Epidermal melanocyte (primary cell): ENCODE results near the gene GLB1L2.

Experiments
- DNase-seq: peaks from one replicate; pipeline ENCODE4 v3.0.0; 2011; ENCODE audit warnings: low spot score; ENCODE audit not compliant: insufficient read length

Gene GLB1L2

DNA sequence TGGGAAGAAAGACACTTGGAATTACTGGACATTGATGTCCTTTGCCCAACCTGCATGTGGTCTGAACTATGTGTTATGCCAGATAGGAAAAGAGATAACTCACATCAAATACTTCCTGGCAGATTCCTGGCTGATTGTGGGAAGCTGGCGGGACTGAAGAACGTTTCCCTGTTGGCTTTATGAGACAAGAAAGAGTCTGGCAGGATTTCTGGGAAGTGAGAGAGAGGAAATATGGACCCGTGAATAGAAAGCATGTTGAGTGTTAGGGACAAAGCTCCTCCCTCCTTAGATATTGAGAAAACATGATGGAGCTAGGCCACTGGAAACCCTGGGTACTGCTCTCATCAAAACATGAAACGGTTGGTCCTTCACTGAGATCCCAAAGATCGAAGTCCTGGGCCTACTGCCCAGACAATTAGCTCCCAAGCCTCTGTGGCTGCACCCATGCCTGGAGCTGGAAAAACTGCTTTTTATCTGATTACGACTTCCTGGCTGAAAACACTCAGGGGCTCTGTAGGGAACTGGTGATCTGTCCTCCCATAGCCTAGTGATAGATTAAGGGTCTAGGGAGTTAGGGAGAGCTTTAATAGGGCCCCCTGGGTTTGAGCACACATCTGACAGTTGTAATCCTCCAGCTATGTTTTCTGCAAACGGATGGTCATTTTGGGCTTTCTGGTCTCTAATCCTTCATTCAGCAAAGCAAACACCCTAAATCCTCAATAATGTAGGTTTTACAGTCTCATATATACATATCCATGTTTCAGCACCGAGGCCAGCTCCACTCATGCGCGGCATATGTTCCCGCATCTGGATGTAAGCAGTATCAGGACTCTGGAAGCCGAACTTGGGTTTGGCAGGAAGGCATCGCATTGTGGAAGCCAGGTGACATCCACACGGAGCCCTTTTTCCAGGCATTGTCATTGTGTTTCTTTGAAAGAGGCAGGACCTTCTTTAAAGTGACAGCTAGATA, 86.4 kb downstream of the GLB1L2 start:
- DNase-seq, result no peak

DNA sequence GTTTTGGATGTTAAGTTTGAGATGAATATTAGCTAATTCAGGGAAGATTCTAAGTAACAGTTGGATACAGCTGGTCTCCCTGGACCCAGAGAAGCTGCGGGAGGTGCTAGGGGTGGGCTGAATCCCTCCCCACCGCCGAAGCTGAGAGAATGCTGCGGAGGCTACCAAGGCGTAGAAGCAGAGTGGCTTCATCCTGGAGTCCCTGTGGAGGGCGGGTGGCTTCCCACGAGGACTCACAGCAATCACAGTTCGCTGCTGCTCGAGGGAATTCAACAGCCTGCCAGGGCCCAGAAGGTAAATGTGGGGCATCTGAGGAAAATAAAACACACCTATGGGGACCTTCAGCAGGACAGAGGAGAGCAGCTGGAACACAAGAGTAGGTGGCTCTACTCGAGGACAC, 91.3 kb downstream of the GLB1L2 start:
- no peak for DNase-seq

DNA sequence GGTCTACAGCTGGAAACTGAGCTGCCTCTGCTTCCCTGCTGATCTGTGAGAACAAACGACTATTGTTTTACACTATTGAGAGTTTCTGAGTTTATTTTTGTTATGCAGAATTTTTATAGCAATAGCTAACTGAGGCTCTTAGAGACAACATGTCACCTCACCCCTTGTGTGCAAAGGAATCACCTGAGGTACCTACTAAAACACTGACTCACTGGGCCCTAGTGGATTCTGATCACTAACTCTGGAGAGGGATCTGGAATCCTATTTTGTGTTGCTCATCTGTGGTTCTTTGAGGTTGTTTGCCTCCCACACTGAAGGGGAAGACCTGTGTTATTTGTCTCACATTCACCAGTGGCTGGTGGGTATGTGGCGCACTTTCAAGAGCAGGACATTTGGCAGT, 93.6 kb downstream of the GLB1L2 start:
- no peak for DNase-seq
